CD4-positive, alpha-beta T cell treated with Interleukin-17A for 1 hour (primary cell): ENCODE results near the gene F13B.
"Not testable (repeated sequence)": the region's sequence is repeated elsewhere in the genome, so short reads cannot be mapped to it uniquely, and the experiment has no call there.

Experiments used
- DNase-seq: peaks from one replicate; pipeline ENCODE4 v3.0.0-alpha.2; 2020

F13B gene

DNA sequence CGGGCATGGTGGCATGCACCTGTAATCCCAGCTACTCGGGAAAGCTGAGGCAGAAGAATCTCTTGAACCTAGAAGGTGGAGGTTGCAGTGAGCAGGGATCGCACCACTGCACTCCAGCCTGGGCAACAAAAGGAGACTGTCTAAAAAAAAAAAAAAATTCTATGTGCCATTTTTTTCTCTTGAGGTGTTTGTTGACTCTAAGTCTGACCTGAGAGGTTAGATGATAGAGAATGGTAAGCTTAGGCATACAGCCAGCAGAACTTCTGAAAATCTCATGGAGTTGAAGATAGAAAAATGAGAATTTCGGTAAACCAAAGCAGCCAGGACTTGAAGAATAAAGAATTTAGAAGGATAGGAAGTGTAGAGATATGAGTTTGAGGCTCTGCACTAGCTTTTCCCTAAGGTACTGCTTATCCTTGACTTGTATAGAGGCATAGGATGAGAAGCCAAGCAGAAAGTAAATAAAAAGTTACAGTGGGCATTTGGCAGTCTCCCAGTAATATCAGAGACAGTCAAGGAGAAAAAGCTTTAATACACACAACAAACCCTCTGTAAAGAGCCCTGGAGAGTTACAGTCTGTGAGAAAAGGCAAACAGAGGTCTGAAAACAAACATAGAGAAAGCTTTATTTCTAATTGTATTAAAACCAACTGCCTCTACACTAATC, 24.3 kb downstream of the F13B start:
- no peak for DNase-seq

DNA sequence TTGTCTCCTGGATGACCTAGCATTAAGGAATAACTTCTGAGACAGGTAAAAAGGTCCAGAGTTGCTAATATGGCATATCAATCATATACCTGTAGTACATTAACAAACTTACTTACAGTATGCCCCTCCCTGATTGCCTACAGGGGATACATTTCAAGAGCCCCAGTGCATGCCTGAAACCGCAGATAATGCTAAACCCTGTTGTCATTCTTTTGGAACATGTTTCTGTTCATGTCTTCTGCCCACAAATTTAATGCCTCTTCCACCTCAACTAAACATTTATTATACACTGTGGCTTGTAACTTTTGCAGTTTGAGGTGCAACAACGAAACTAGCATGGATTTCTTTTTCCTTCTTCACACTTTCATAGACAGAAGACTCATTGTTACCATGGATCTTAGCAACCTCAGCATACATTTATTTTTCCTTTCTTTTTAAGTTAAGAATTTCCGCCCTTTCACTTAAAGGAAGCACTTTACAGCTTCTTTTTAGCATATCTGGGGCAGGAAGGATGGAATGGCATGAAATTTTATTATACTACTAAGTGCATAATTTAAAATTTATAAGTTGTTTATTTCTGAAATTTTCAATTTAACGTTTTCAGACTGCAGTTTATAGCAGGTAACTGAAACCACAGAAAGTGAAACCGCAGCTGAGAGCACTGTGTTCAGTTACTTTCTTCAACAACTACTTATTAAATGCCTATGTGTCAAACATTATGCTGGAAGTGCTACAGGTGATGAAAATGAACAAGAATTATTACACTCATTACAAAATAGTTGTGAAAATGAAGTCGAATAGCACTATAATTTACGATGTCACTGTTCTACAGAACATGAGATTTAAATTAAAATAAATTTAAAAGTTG, 25.3 kb downstream of the F13B start:
- no peak for DNase-seq

DNA sequence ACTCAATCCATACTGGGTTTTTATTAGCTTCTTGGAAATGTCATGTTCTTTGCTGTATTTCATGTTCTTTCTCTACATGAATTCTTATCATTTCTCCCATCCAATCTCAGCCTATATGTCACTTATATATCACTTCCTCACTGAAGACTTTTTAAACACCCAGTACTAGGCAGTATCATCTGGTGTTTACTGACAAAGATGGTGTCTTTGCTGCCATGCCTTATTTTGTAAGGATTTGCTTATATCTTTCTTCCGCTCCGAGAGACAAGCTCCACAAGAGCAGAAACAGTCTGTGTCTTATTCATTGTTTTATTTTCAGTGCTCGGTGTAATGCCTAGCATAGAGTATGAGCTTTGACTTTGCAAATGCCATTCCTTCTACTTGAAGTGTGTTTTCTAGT, 30.2 kb downstream of the F13B start:
- DNase-seq: no peak

DNA sequence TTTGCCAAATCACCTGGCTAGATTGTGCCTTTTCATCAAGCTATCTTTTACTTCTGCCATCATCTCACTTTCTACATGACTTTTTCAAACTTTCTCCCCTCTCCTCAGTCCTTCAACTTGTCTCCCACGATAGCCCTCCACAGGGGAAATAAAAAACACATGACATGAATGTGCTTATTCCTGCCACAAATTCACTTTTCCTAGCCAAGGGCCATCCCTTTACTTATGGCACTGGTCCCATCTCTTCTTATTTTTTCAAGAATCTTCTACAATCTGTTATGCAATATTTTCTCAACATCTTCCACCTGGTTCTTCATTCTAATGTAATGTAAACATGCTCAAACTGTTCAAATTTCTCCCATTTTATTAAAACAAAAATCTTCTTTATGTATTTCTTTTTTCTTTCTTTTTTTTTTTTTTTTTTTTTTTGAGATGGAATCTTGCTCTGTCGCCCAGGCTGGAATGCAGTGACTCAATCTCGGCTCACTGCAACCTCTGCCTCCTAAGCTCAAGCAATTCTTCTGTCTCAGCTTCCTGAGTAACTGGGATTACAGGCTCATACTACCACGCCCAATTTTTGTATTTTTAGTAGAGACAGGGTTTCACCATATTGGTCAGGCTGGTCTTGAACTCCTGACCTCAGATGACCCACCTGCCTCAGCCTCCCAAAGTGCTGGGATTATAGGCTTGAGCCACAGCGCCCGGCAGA, 32.3 kb downstream of the F13B start:
- DNase-seq: not testable (repeated sequence)

DNA sequence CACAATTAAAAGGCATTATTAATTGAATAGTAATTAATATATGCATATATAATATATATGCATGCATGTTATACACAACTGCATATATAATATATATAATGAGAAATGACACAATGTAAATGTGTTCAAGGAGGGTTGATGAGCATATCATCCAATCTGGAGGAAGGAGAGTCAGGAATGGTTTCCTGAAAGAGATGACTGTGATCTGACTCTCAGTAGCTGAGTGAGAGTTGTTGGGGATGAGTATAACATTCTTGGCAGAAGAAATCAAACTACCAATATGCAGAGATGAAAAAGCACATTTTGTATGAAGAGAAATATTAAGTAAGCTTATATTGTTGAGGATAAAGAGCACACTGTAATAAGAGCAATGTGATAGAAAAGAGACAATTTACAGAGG, 37.3 kb downstream of the F13B start:
- DNase-seq: no peak

DNA sequence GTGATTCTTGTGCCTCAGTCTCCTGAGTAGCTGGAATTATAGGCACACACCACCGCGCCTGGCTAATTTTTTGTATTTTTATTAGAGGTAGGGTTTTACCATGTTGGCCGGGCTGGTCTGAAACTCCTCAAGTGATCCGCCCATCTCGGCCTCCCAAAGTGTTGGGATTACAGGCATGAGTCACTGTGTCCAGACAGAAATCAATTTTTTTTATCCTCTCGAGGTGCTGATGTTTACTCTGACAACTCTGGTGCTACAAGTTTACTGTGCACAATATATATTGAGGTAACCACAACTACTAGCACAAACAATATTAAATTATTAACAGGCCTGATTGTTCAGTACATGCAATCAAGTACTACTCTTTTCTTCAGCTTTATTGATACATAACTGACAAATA, 39.7 kb downstream of the F13B start:
- no peak for DNase-seq

DNA sequence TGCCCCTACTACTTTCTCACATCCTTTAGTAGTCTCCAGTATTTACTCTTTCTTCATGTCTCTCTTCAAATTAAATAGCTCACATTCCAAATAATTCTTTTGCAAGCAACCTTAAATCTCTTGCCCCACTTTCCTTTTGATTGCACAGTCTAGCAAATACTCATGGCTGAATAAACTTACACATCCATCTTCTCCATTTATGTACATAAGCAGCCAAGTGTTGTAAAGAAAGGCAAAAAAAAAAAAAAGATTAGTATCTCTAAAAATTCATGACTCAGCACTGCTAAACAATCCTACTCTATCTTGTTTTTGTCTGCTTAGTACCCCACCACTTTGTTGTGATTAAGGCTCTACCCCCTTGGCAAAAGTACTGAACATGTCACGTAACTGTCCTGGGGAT, 42.6 kb downstream of the F13B start:
- DNase-seq: no peak

DNA sequence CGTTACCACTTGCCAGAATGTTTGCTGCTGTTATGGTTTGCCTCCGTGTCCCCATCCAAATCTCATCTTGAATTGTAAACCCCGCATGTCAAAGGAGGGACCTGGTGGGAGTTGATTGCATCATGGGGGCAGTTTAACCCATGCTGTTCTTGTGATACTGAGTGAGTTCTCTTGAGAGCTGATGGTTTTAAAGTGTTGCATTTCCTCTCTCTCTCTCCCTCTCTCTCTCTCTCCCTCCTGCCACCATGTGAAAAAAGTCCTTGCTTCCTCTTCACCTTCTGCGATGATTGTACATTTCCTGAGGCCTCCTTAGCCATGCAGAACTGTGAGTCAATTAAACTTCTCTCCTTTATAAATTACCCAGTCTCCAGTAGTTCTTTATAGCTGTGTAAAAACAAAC, 45.3 kb downstream of the F13B start:
- no peak for DNase-seq

DNA sequence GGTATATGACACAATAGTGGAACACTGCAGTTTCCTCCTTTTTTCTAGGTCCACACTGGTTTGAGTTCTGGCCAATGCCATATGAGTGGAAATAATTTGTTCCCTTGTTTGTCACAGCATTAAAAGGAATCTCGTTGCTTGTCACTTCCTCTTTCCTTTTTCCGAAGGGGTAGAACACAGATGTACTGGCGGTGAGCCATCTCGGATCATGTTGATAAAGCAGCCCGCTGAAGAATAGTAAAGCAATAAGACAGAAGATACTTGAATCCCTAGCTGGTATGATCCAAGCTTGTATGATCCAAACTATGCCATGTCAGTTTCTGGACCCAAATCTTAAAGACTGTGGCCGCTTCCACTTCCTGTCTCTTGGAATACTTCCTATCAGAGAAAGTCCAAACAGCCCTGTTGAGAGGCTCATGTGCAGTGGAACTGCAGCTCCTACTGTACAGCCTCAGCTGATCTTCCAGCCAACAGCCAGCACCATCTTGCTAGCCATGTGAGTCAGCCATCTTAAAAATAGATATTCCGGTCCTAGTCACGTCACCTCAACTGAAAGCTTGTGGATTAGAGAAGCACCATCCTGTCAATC, 49.4 kb downstream of the F13B start:
- no peak for DNase-seq

DNA sequence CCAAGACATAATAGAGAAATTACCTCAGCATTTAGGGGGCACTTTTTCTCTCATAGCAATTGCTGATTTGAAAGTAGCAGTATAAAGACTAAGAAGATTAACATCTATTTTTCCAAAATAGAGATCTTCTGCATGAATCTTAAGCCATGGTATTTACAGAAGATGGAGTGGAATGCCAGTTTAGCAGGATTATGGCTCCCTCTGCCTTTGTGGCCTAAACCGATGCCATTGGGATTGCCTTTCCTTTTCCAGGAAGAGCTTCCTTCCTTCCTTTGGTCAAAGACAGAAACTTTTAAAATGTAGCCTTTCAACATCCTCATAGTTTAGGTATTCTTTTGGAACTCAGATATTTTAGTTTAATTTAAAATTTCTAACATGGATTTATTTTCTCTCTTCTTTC, 50.3 kb downstream of the F13B start:
- DNase-seq: no peak

DNA sequence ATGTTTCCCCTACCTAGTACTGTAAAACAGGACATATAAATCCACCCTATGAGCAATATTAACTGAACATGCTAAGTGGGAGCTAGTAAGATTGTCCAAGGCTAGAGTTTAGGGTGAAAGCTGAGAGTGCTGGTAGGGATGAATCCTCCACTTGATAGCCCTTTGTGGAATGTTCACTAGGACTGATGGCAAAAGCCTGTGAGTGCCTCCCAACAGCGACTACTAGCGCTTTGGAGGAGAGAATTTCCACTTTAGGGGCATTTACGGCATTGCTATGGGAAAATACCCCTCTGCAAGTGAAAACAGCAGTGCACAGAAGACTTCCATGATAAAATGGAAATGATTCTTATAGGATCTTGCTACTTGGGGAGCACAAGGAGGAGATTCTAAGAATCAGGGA, 53.8 kb downstream of the F13B start:
- DNase-seq: no peak

DNA sequence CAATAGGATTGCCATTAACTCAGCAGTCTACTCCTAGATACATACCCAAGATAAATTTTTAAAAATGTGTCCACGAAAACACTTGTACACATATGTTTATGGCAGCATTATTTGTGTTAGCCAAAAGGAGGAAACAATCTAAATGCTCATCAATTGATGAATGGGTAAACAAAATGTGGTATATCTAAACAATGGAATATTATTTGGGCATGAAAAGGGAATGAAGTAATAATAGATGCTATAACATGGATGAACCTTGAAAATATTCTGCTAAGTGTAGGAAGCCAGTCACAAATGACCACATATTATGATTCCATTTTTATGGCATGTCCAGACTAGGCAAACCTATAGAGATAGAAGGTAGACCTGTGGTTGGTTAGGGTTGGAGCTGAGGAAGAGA, 55.4 kb downstream of the F13B start:
- no peak for DNase-seq

DNA sequence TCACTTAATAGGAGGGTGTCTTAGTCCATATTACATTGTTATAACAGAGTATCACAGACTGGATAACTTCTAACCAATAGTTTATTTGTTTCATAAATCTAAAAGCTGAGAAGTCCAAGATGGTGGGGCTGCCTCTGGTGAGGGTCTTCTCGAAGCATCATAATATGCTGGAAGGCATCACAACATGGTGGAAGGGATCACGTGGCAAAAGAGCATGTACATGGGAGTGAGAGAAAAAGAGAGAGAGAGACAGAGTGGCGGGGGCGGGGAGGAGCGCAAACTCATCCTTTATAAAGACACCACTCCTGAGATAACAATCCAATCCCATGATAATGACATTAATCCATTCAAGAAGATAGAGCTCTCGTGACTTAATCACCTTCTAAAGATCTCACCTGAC, 58.2 kb downstream of the F13B start:
- no peak for DNase-seq

DNA sequence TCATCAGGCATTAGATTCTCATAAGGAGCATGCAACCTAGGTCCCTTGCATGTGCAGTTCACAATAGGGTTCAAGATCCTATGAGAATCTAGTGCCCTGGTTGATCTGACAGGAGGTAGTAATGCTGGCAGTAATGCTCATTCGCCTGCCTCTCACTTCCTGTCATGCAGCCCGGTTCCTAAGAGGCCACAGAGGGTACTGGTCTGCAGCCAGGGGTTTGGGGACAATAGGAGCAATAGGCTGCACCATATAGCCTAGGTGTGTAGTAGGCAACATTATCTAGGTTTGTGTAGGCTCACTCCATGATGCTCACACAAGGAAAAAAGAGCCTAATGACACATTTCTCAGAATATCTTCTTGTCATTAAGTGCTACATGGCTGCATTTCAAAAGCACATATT, 63.9 kb downstream of the F13B start:
- no peak for DNase-seq

DNA sequence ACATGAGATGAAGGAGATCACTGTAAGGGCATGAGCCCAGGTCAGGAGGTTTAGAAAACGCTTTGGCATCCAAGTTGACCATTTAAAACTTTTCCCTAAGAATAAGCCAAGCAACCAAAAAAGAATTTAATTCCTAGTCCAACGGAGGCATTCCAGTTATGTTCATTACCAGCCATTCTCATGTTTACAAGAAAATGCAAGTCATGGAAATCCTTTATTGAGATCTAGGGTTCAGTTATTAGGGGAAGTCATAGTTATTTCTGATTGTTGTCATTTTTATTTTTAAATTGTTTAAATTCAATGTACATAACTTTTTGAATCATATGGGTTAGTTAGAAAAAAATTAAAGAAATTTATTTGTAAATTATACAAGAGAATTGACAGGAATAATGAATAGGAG, 65.2 kb downstream of the F13B start:
- DNase-seq: no peak

DNA sequence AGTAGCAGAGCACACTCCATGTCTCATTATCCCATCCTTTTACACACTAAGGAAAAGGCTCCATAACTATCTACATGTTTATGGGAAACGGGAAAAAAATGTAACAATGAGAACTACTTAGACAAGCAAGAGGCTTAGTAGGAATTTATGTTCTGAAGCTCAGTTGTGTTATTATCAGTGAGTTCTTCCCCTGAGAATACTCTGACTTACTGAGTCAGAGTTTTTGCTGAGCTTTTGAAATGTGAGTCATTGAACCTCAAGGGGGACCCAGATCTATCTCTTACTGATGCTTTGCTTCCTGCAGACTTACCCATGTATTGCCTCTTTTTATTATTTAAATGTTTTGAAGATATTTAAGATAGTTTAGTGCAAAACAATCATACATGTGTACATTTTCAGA, 69.6 kb downstream of the F13B start:
- DNase-seq: no peak

DNA sequence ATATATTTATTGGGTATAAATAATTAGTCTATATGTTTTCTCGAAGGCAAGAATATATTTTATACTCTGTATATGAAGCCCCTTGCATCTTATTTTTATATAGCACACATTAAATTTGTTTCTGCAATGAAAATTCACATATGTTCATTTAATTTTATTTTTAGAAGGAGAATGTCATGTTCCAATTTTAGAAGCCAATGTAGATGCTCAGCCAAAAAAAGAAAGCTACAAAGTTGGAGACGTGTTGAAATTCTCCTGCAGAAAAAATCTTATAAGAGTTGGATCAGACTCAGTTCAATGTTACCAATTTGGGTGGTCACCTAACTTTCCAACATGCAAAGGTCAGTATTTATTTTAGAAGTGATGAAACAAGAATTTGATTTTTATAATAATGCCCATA, 73.1 kb downstream of the F13B start:
- no peak for DNase-seq

DNA sequence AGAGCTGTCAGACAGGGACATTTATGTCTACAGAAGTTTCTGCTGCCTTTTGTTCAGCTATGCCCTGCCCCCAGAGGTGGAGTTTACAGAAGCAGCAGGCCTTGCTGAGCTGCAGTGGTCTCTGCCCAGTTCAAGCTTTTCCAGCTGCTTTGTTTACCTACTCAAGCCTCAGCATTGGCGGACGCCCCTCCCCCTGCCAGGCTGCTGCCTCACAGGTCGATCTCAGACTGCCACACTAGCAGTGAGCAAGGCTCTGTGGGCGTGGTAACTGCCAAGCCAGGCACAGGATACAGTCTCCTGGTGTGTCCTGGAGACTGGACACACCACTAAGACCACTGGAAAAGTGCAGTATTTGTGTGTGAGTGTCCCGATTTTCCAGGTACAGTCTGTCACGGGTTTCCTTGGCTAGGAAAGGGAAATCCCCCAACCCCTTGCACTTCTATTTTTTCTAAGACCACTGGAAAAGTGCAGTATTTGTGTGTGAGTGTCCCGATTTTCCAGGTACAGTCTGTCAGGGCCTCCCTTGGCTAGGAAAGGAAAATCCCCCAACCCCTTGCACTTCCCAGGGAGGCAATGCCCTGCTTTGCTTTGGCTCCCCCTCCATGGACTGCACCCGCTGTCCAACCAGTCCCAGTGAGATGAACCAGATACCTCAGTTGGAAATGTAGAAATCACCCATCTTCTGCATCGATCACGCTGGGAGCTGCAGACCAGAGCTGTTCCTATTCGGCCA, 75.0 kb downstream of the F13B start:
- not testable (repeated sequence) for DNase-seq
